IMR-90 (cell line): Measurements from ENCODE around the gene PIP5K1C. TPM values are rescaled to one million over a fixed set of nuclear protein-coding genes. Genes with fewer than 3 reads are reported as not detected.

Experiments
- ATAC-seq: fragments of 200-7000 bp; cut with Tn5 transposase; 2 replicates; pipeline ENCODE4 v1.9.1; 2020; ENCODE audit warnings: low read depth, mild to moderate bottlenecking, moderate library complexity
- BruUV-seq: library from RNA; stranded (reverse); fragments of 400-500 nt; replicated peaks from 2 replicates; lab custom pipeline; 2021; lab: Mats Ljungman, UMichigan
- CTCF ChIA-PET: fragments of 300-600 bp; formaldehyde crosslinking; extraction: SDS; loops from one replicate; lab custom pipeline; 2021; ENCODE audit warnings: antibody characterized with exemption; lab: Yijun Ruan, JAX
- POLR2A ChIA-PET: fragments of 300-600 bp; sonication (Branson Sonifier 250); formaldehyde crosslinking; loops from one replicate; lab custom pipeline; 2022; ENCODE audit warnings: antibody characterized with exemption; ENCODE audit not compliant: unreplicated experiment; lab: Charles Lee
- DNase-seq: peaks from one replicate; pipeline ENCODE4 v3.0.0; 2013
- H2AFZ ChIP-seq: replicated peaks from 2 replicates; pipeline ENCODE3; 2013; ENCODE audit warnings: low read length, mild to moderate bottlenecking; ENCODE audit not compliant: poor library complexity
- H2AK5ac ChIP-seq: 2 replicates; pipeline ENCODE4 v1.6.1; 2013; ENCODE audit warnings: low read depth, low read length, inconsistent platforms
- H2AK9ac ChIP-seq: replicated peaks from 2 replicates; pipeline ENCODE3; 2013; ENCODE audit warnings: mild to moderate bottlenecking, low read depth, low read length, moderate library complexity; ENCODE audit not compliant: poor library complexity
- H2BK120ac ChIP-seq: 2 replicates; pipeline ENCODE4 v1.6.1; 2013; ENCODE audit warnings: low read depth, low read length, inconsistent platforms
- H2BK15ac ChIP-seq: 3 replicates; pipeline ENCODE4 v1.6.1; 2013; ENCODE audit warnings: low read depth, low read length, inconsistent platforms
- H2BK20ac ChIP-seq: 2 replicates; pipeline ENCODE4 v1.6.1; 2013; ENCODE audit warnings: low read depth, mild to moderate bottlenecking, inconsistent platforms, low read length, moderate library complexity
- H2BK5ac ChIP-seq: 2 replicates; pipeline ENCODE4 v1.6.1; 2013; ENCODE audit warnings: mild to moderate bottlenecking, low read depth, low read length, inconsistent platforms; ENCODE audit not compliant: poor library complexity, severe bottlenecking
- H3K14ac ChIP-seq: replicated peaks from 2 replicates; pipeline ENCODE4 v1.6.1; 2013; ENCODE audit warnings: low read depth, low read length, inconsistent platforms
- H3K18ac ChIP-seq: 2 replicates; pipeline ENCODE4 v1.6.1; 2013; ENCODE audit warnings: low read depth, low read length, control low read depth
- H3K23ac ChIP-seq: 2 replicates; pipeline ENCODE4 v1.6.1; 2013; ENCODE audit warnings: low read depth, low read length, inconsistent platforms
- H3K27ac ChIP-seq: 2 replicates; pipeline ENCODE4 v1.5.1; 2013; ENCODE audit warnings: mild to moderate bottlenecking, control low read depth, low read length; ENCODE audit not compliant: insufficient read depth
- H3K27me3 ChIP-seq: 2 replicates; pipeline ENCODE4 v1.6.1; 2013; ENCODE audit warnings: low read length; ENCODE audit not compliant: control insufficient read depth, insufficient read depth
- H3K36me3 ChIP-seq: 2 replicates; pipeline ENCODE4 v1.6.1; 2013; ENCODE audit warnings: low read length, mixed read lengths; ENCODE audit not compliant: control insufficient read depth, insufficient read depth
- H3K4ac ChIP-seq: 2 replicates; pipeline ENCODE4 v1.6.1; 2013; ENCODE audit warnings: low read depth, low read length, inconsistent platforms
- H3K4me1 ChIP-seq: 2 replicates; pipeline ENCODE4 v1.6.1; 2013; ENCODE audit warnings: low read length, mixed read lengths; ENCODE audit not compliant: control insufficient read depth, insufficient read depth
- H3K4me2 ChIP-seq: 2 replicates; pipeline ENCODE4 v1.6.1; 2013; ENCODE audit warnings: low read depth, mild to moderate bottlenecking, control low read depth, low read length, moderate library complexity
- H3K4me3 ChIP-seq: 2 replicates; pipeline ENCODE4 v1.5.1; 2013; ENCODE audit warnings: low read depth, mild to moderate bottlenecking, control low read depth, low read length, moderate library complexity; ENCODE audit not compliant: insufficient read depth
- H3K56ac ChIP-seq: 2 replicates; pipeline ENCODE4 v1.6.1; 2013; ENCODE audit warnings: low read length, inconsistent platforms; ENCODE audit not compliant: insufficient read depth; ENCODE audit errors: extremely low read depth
- H3K79me1 ChIP-seq, 2 experiments: 2 replicates each; pipeline ENCODE4 v1.6.1; 2013; ENCODE audit warnings: low read length in 2 of 2, inconsistent platforms in 1 of 2, low read depth in 1 of 2
- H3K9ac ChIP-seq: 2 replicates; pipeline ENCODE4 v1.6.1; 2013; ENCODE audit warnings: low read depth, low read length, control low read depth
- H3K9me1 ChIP-seq: 2 replicates; pipeline ENCODE4 v1.6.1; 2013; ENCODE audit warnings: low read length, inconsistent platforms; ENCODE audit not compliant: insufficient read depth
- H3K9me3 ChIP-seq: 2 replicates; pipeline ENCODE4 v1.6.1; 2013; ENCODE audit warnings: low read length; ENCODE audit not compliant: control insufficient read depth, insufficient read depth
- H4K20me1 ChIP-seq: 2 replicates; pipeline ENCODE4 v1.6.1; 2013; ENCODE audit warnings: low read length, inconsistent platforms; ENCODE audit not compliant: insufficient read depth
- H4K5ac ChIP-seq: 2 replicates; pipeline ENCODE4 v1.6.1; 2013; ENCODE audit warnings: mild to moderate bottlenecking, low read depth, low read length, control low read depth
- H4K8ac ChIP-seq, 2 experiments: 2 replicates each; pipeline ENCODE4 v1.6.1; 2013; ENCODE audit warnings: low read depth in 2 of 2, low read length in 2 of 2, control low read depth in 1 of 2, inconsistent platforms in 1 of 2
- H4K91ac ChIP-seq: 2 replicates; pipeline ENCODE4 v1.6.1; 2013; ENCODE audit warnings: low read depth, low read length, inconsistent platforms; ENCODE audit not compliant: insufficient read depth
- BHLHE40 ChIP-seq: fragments of 150-350 bp; IDR thresholded peaks from 2 replicates; pipeline ENCODE4 v1.6.1; 2016; ENCODE audit warnings: mild to moderate bottlenecking, low read depth, low read length
- CHD1 ChIP-seq: IDR thresholded peaks from 2 replicates; pipeline ENCODE4 v1.6.1; 2012; ENCODE audit warnings: low read depth, low read length, improper control_type of control experiment
- MAZ ChIP-seq: IDR thresholded peaks from 2 replicates; pipeline ENCODE4 v1.6.1; 2012; ENCODE audit warnings: low read depth, mild to moderate bottlenecking, low read length, improper control_type of control experiment, moderate library complexity, borderline replicate concordance
- RAD21 ChIP-seq: IDR thresholded peaks from 2 replicates; pipeline ENCODE4 v1.6.1; 2012; ENCODE audit warnings: low read length, improper control_type of control experiment
- WGBS, 2 experiments: methylation state at CpG; one replicate each; pipeline versions ENCODE4 v1.1.5 to v1.1.7; 2013; ENCODE audit warnings: missing lambda C conversion rate in 2 of 2; ENCODE audit not compliant: insufficient read length in 1 of 2; ENCODE audit errors: extremely low coverage in 2 of 2; 5-methylcytosine and 5-hydroxymethylcytosine counted together
- dilution Hi-C: fragments of 300-500 bp; cut with HindIII; formaldehyde crosslinking; loops from one replicate; pipeline ENCODE4 v1.14.3; 2018; ENCODE audit warnings: low sequenced_read_pairs; ENCODE audit not compliant: unreplicated experiment
- in situ Hi-C: fragments of 300-500 bp; cut with MboI; formaldehyde crosslinking; loops from 3 replicates; pipeline ENCODE4 v1.14.3; 2019; ENCODE audit warnings: low sequenced_read_pairs, inconsistent platforms, mixed read lengths
- intact Hi-C: fragments of 100-400 bp; cut with micrococcal nuclease; formaldehyde crosslinking; loops from 2 replicates; pipeline ENCODE4 v1.10.0; 2022
- polyA plus RNA-seq, 3 experiments: library from polyadenylated mRNA; depleted of rRNA; stranded (reverse); fragments of >200 nt; gene quantifications; 2 replicates each; pipeline ENCODE4 v1.2.3, GENCODE V29; 2012; ENCODE audit warnings: low replicate concordance in 1 of 3
- total RNA-seq: library from RNA; depleted of rRNA; stranded (reverse); fragments of >200 nt; gene quantifications from 2 replicates; pipeline ENCODE4 v1.2.3, GENCODE V29; 2012
- TF ChIP-seq, protein P1 (sequence below): conservative IDR thresholded peaks from 2 replicates; pipeline ENCODE4 v1.5.1; 2012; ENCODE audit warnings: mild to moderate bottlenecking, low read depth, low read length, improper control_type of control experiment

PIP5K1C gene
- total and polyA plus RNA-seq, 2 of the 4 experiments (the other 2 are of a cell fraction) = 13.6 to 23.3 TPM

GRCh38 chr19:3606690-3607289 is 93.5 kb downstream of the PIP5K1C start, which contains the start of gene TBXA2R:
TSS of gene TBXA2R (minus strand) at chr19:3606875. CDS start at chr19:3600634, 6,241 bp downstream.
- Histone ChIP-seq H3K4ac (peak within 1 kb of the TSS; percentile 89), H3K56ac (no peak within 1 kb of the TSS), H2AK9ac (peak within 1 kb of the TSS; percentile 98), H2AK5ac (peak within 1 kb of the TSS; percentile 96), H3K18ac (no peak within 1 kb of the TSS), H3K4me1 (peaks cover 11% of the 10 kb centered on the region), H3K4me2 (peak within 1 kb of the TSS; percentile 85), H3K14ac (peak within 1 kb of the TSS; percentile 92), H4K5ac (peak within 1 kb of the TSS; percentile 77), H3K9me1 (0 out of 2 replicates have a peak, but pooled peaks cover 6% of the 10 kb centered on the region), H3K79me1 (peaks cover 7 to 17% of the 10 kb centered on the region in 2 experiments), H4K91ac (peak within 1 kb of the TSS; percentile 56), H2BK15ac (peak within 1 kb of the TSS; percentile 32; the same call in 1 of the 3 replicates), H3K9me3 (no peaks in the 10 kb centered on the region), H2AFZ (peak within 1 kb of the TSS; percentile 98), H3K4me3 (peak within 1 kb of the TSS; percentile 56), H4K8ac (peak within 1 kb of the TSS; percentile 92 to 94), H3K36me3 (peaks cover 15% of the 10 kb centered on the region), H4K20me1 (no peaks in the 10 kb centered on the region), H2BK120ac (0 out of 2 replicates have a peak within 1 kb of the TSS, but pooled peaks have one; percentile 32), H2BK5ac (peak within 1 kb of the TSS; percentile 62), H3K9ac (peak within 1 kb of the TSS; percentile 61), H3K23ac (peak within 1 kb of the TSS; percentile 85; the same call in 1 of the 2 replicates), H3K27ac (peak within 1 kb of the TSS; percentile 59), H3K27me3 (no peaks in the 10 kb centered on the region), H2BK20ac (no peak within 1 kb of the TSS)
- no CpG with 5 or more reads among the region's 46 CpGs for WGBS, 2 experiments
- ChIA-PET POLR2A (no interaction called here), CTCF (no interaction called here)
- TF ChIP-seq CHD1 = no peak
- no peak for TF ChIP-seq RAD21
- peak; percentile 65; the same call in 1 of the 2 replicates for TF ChIP-seq MAZ
- no peak for TF ChIP-seq BHLHE40
- TF ChIP-seq, protein P1, sequence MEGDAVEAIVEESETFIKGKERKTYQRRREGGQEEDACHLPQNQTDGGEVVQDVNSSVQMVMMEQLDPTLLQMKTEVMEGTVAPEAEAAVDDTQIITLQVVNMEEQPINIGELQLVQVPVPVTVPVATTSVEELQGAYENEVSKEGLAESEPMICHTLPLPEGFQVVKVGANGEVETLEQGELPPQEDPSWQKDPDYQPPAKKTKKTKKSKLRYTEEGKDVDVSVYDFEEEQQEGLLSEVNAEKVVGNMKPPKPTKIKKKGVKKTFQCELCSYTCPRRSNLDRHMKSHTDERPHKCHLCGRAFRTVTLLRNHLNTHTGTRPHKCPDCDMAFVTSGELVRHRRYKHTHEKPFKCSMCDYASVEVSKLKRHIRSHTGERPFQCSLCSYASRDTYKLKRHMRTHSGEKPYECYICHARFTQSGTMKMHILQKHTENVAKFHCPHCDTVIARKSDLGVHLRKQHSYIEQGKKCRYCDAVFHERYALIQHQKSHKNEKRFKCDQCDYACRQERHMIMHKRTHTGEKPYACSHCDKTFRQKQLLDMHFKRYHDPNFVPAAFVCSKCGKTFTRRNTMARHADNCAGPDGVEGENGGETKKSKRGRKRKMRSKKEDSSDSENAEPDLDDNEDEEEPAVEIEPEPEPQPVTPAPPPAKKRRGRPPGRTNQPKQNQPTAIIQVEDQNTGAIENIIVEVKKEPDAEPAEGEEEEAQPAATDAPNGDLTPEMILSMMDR = no peak
- dilution Hi-C loops = no loop called here
- intact Hi-C loops = no loop called here
- DNase-seq (peak; percentile 43), ATAC-seq (peak; percentile 95)
- in situ Hi-C loops = loop anchor here (25.0 kb wide), 1 partner anchor 294 kb away; no protein-coding TSS in a partner anchor
- no TSS peak for BruUV-seq
